ENCODE results near the gene CYB5D1.

Gene CYB5D1

DNA sequence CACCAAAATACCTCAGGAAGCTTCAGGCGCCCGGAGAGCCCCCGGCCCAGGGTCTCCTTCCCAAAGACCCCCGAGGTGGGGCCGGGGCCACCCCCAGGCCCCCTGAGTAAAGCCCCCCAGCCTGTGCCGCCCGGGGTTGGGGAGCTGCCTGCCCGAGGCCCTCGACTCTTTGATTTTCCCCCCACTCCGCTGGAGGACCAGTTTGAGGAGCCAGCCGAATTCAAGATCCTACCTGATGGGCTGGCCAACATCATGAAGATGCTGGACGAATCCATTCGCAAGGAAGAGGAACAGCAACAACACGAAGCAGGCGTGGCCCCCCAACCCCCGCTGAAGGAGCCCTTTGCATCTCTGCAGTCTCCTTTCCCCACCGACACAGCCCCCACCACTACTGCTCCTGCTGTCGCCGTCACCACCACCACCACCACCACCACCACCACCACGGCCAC, 9.6 kb upstream of the CYB5D1 start:
- H3K4me1 Mint-ChIP-seq, result peaks cover 29% of the 10 kb centered on the region
- H3K4me3 Mint-ChIP-seq, result peak overlapping the region; percentile 78
- no peak overlapping the region for H3K27ac Mint-ChIP-seq
- peaks cover 18% of the 10 kb centered on the region for H3K36me3 Mint-ChIP-seq
- no peaks in the 10 kb centered on the region for H3K9me3 Mint-ChIP-seq
- H3K27me3 Mint-ChIP-seq, result no peaks in the 10 kb centered on the region

DNA sequence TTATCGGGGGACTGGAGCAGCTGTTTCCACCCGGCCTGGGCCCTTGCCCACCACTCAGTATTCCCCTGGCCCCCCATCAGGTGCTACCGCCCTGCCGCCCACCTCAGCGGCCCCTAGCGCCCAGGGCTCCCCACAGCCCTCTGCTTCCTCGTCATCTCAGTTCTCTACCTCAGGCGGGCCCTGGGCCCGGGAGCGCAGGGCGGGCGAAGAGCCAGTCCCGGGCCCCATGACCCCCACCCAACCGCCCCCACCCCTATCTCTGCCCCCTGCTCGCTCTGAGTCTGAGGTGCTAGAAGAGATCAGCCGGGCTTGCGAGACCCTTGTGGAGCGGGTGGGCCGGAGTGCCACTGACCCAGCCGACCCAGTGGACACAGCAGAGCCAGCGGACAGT, 9.1 kb upstream of the CYB5D1 start:
- H3K36me3 Mint-ChIP-seq, result peaks cover 19% of the 10 kb centered on the region
- H3K4me3 Mint-ChIP-seq, result peak overlapping the region; percentile 82
- no peak overlapping the region for H3K27ac Mint-ChIP-seq
- H3K27me3 Mint-ChIP-seq, result no peaks in the 10 kb centered on the region
- peaks cover 30% of the 10 kb centered on the region for H3K4me1 Mint-ChIP-seq
- no peaks in the 10 kb centered on the region for H3K9me3 Mint-ChIP-seq

DNA sequence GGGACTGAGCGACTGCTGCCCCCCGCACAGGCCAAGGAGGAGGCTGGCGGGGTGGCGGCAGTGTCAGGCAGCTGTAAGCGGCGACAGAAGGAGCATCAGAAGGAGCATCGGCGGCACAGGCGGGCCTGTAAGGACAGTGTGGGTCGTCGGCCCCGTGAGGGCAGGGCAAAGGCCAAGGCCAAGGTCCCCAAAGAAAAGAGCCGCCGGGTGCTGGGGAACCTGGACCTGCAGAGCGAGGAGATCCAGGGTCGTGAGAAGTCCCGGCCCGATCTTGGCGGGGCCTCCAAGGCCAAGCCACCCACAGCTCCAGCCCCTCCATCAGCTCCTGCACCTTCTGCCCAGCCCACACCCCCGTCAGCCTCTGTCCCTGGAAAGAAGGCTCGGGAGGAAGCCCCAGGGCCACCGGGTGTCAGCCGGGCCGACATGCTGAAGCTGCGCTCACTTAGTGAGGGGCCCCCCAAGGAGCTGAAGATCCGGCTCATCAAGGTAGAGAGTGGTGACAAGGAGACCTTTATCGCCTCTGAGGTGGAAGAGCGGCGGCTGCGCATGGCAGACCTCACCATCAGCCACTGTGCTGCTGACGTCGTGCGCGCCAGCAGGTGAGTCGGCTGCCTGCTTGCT, 8.6 kb upstream of the CYB5D1 start:
- Mint-ChIP-seq H3K4me3 (peak overlapping the region; percentile 82), H3K27ac (peak overlapping the region; percentile 2), H3K4me1 (peaks cover 33% of the 10 kb centered on the region), H3K9me3 (no peaks in the 10 kb centered on the region), H3K36me3 (peaks cover 19% of the 10 kb centered on the region), H3K27me3 (no peaks in the 10 kb centered on the region)

DNA sequence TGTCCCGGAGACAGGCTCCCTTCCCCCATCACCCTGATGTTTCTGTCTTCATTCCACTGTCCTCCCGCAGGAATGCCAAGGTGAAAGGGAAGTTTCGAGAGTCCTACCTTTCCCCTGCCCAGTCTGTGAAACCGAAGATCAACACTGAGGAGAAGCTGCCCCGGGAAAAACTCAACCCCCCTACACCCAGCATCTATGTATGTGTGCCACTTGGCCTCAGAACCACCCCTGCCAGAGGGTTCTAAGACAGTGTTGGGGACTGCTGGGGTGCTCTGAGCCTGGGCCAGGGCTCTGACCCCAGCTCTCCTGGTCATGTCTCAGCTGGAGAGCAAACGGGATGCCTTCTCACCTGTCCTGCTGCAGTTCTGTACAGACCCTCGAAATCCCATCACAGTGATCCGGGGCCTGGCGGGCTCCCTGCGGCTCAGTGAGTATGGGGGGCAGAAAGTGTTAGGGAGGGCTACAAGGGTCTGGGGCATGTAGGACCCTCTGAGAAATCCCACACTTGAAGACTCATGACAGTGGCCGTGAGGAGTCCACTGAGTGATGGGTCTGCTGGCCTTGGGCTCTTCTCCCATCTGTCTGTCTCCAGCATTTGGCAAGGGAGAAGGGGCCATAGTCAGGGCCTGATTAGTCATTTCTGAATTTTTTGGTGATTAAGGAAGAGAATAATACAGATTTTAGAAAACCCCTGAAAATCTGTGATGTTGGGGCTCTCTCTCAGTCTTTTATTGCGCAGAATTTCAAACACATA, 7.9 kb upstream of the CYB5D1 start:
- Mint-ChIP-seq H3K36me3 (peaks cover 19% of the 10 kb centered on the region), H3K27ac (peak overlapping the region; percentile 62), H3K4me1 (peaks cover 33% of the 10 kb centered on the region)

DNA sequence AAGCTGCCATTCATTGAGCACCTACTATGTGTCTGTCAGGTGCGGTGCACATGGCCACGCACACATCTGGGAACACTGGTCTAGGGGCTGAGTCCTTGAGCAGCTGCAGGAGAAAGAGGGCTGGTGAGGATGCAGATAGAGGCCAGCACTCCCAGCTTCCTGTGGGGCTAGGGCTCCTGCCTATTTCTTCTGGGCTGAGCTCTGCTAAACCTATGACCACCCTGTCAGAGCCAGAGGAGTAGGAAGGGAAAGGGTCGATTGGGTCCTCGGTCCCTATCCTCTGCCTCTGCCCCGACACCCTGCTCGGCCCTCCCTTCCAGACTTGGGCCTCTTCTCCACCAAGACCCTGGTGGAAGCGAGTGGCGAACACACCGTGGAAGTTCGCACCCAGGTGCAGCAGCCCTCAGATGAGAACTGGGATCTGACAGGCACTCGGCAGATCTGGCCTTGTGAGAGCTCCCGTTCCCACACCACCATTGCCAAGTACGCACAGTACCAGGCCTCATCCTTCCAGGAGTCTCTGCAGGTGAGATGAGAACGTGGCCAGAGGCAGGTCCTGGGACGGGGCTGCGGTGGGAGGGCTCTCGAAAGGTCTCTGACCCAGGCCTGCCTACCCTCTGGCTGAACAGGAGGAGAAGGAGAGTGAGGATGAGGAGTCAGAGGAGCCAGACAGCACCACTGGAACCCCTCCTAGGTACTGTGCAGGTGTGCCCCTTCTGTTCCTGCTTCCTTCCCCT, 6.9 kb upstream of the CYB5D1 start:
- no peaks in the 10 kb centered on the region for H3K27me3 Mint-ChIP-seq
- peaks cover 20% of the 10 kb centered on the region for H3K36me3 Mint-ChIP-seq
- no peaks in the 10 kb centered on the region for H3K9me3 Mint-ChIP-seq
- H3K27ac Mint-ChIP-seq, result no peak overlapping the region
- peak overlapping the region; percentile 82 for H3K4me3 Mint-ChIP-seq
- peaks cover 33% of the 10 kb centered on the region for H3K4me1 Mint-ChIP-seq

More for the DNA sequence above, 7.9 kb upstream of the CYB5D1 start:
- H3K9me3 Mint-ChIP-seq, result no peaks in the 10 kb centered on the region
- H3K27me3 Mint-ChIP-seq, result no peaks in the 10 kb centered on the region
- peak overlapping the region; percentile 82 for H3K4me3 Mint-ChIP-seq

DNA sequence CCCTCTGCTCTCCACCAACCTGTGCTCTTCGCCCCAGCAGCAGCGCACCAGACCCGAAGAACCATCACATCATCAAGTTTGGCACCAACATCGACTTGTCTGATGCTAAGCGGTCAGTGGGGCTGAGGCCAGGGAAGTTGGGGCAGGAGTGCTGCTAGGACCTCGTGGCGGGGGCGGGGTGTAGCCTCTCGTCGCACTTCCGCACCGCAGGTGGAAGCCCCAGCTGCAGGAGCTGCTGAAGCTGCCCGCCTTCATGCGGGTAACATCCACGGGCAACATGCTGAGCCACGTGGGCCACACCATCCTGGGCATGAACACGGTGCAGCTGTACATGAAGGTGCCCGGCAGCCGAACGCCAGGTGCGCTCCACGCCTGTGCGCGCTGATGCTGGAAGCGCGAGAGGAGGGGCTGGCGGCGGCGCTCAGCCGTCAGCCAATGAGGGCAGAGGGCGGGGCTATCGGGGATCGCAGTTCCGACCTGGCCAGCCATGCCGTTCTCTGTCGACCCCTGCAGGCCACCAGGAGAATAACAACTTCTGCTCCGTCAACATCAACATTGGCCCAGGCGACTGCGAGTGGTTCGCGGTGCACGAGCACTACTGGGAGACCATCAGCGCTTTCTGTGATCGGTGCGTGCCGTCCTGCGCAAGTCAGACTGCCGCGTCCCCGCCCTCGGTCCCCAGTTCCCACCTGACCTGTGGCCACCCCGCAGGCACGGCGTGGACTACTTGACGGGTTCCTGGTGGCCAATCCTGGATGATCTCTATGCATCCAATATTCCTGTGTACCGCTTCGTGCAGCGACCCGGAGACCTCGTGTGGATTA, 6.2 kb upstream of the CYB5D1 start:
- H3K9me3 Mint-ChIP-seq, result no peaks in the 10 kb centered on the region
- peaks cover 18% of the 10 kb centered on the region for H3K36me3 Mint-ChIP-seq
- no peaks in the 10 kb centered on the region for H3K27me3 Mint-ChIP-seq
- H3K4me3 Mint-ChIP-seq, result peak overlapping the region; percentile 82
- peaks cover 29% of the 10 kb centered on the region for H3K4me1 Mint-ChIP-seq
- H3K27ac Mint-ChIP-seq, result peak overlapping the region; percentile 82

DNA sequence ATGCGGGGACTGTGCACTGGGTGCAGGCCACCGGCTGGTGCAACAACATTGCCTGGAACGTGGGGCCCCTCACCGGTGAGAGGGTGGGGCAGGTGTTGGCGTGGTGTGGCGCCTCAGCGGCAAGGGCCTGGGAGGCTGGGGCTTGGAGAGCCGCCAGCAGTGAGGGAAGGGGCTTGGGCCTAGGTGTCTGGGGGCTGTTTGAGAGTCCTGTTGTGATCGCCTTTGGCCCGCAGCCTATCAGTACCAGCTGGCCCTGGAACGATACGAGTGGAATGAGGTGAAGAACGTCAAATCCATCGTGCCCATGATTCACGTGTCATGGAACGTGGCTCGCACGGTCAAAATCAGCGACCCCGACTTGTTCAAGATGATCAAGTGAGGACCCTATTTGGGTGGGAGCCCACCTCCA, 5.5 kb upstream of the CYB5D1 start:
- peaks cover 16% of the 10 kb centered on the region for H3K36me3 Mint-ChIP-seq
- peak overlapping the region; percentile 82 for H3K4me3 Mint-ChIP-seq
- H3K9me3 Mint-ChIP-seq, result no peaks in the 10 kb centered on the region
- peak overlapping the region; percentile 82 for H3K27ac Mint-ChIP-seq
- H3K4me1 Mint-ChIP-seq, result peaks cover 29% of the 10 kb centered on the region
- no peaks in the 10 kb centered on the region for H3K27me3 Mint-ChIP-seq

DNA sequence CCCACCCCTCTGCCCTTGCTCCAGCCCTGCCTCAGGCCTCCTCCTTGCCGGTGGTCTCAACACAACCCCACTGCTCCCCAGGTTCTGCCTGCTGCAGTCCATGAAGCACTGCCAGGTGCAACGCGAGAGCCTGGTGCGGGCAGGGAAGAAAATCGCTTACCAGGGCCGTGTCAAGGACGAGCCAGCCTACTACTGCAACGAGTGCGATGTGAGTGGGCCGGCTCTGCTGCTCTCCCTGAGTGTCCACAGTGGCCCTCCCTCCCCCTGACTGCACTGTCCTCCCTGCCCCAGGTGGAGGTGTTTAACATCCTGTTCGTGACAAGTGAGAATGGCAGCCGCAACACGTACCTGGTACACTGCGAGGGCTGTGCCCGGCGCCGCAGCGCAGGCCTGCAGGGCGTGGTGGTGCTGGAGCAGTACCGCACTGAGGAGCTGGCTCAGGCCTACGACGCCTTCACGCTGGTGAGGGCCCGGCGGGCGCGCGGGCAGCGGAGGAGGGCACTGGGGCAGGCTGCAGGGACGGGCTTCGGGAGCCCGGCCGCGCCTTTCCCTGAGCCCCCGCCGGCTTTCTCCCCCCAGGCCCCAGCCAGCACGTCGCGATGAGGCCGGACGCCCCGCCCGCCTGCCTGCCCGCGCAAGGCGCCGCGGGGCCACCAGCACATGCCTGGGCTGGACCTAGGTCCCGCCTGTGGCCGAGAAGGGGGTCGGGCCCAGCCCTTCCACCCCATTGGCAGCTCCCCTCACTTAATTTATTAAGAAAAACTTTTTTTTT, 4.7 kb upstream of the CYB5D1 start:
- Mint-ChIP-seq H3K27ac (no peak overlapping the region), H3K36me3 (peaks cover 16% of the 10 kb centered on the region), H3K4me3 (no peak overlapping the region), H3K9me3 (no peaks in the 10 kb centered on the region), H3K27me3 (no peaks in the 10 kb centered on the region), H3K4me1 (peaks cover 29% of the 10 kb centered on the region)

DNA sequence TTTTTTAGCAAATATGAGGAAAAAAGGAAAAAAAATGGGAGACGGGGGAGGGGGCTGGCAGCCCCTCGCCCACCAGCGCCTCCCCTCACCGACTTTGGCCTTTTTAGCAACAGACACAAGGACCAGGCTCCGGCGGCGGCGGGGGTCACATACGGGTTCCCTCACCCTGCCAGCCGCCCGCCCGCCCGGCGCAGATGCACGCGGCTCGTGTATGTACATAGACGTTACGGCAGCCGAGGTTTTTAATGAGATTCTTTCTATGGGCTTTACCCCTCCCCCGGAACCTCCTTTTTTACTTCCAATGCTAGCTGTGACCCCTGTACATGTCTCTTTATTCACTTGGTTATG, 4.1 kb upstream of the CYB5D1 start:
- peaks cover 29% of the 10 kb centered on the region for H3K4me1 Mint-ChIP-seq
- H3K36me3 Mint-ChIP-seq, result peaks cover 18% of the 10 kb centered on the region
- H3K27ac Mint-ChIP-seq, result no peak overlapping the region
- H3K4me3 Mint-ChIP-seq, result peak overlapping the region; percentile 64
- no peaks in the 10 kb centered on the region for H3K9me3 Mint-ChIP-seq
- H3K27me3 Mint-ChIP-seq, result no peaks in the 10 kb centered on the region

DNA sequence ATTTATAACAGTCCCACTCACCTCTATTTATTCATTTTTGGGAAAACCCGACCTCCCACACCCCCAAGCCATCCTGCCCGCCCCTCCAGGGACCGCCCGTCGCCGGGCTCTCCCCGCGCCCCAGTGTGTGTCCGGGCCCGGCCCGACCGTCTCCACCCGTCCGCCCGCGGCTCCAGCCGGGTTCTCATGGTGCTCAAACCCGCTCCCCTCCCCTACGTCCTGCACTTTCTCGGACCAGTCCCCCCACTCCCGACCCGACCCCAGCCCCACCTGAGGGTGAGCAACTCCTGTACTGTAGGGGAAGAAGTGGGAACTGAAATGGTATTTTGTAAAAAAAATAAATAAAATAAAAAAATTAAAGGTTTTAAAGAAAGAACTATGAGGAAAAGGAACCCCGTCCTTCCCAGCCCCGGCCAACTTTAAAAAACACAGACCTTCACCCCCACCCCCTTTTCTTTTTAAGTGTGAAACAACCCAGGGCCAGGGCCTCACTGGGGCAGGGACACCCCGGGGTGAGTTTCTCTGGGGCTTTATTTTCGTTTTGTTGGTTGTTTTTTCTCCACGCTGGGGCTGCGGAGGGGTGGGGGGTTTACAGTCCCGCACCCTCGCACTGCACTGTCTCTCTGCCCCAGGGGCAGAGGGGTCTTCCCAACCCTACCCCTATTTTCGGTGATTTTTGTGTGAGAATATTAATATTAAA, 3.6 kb upstream of the CYB5D1 start:
- peaks cover 18% of the 10 kb centered on the region for H3K36me3 Mint-ChIP-seq
- H3K4me3 Mint-ChIP-seq, result peak overlapping the region; percentile 64
- H3K9me3 Mint-ChIP-seq, result no peaks in the 10 kb centered on the region

DNA sequence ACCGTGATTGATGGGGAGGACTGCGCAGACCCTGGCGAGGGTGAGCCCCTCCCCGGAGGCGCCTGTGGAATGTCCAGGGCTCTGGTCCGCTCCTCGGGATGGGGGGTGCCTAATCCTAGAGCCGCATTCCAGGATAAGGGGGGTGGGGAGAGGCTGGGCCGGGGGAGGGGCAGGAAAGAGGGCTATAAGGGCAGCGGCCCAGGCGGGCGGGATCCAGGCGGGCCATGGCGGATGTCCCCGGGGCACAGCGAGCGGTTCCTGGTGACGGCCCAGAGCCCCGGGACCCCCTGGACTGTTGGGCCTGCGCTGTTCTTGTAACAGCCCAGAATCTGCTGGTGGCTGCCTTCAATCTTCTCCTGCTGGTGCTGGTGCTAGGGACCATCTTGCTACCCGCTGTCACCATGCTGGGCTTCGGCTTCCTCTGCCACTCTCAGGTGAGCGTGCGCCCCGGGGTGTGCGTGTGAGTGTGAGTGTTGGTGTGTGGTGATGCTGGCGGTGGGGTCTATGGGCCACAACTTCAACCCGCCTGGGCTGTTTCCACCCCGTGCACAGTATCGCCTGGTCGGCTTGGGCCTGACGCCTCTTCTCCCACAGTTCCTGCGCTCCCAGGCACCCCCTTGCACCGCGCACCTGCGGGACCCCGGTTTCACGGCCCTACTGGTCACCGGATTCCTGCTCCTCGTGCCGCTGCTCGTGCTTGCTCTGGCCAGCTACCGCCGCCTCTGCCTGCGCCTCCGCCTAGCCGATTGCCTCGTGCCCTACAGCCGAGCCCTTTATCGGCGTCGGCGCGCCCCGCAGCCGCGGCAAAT, 2.7 kb upstream of the CYB5D1 start, which contains the start of gene TMEM88:
Gene TMEM88 (plus strand): TSS at position 216 of the 809 bp plus-strand sequence. CDS start 9 bp downstream, at position 225.
- Mint-ChIP-seq H3K36me3 (peaks cover 18% of the 10 kb centered on the region), H3K4me3 (peak within 1 kb of the TSS; percentile 64), H3K4me1 (peaks cover 24% of the 10 kb centered on the region), H3K9me3 (no peaks in the 10 kb centered on the region), H3K27ac (no peak within 1 kb of the TSS), H3K27me3 (no peaks in the 10 kb centered on the region)

More for the DNA sequence above, 3.6 kb upstream of the CYB5D1 start:
- Mint-ChIP-seq H3K27ac (no peak overlapping the region), H3K4me1 (peaks cover 29% of the 10 kb centered on the region), H3K27me3 (no peaks in the 10 kb centered on the region)

DNA sequence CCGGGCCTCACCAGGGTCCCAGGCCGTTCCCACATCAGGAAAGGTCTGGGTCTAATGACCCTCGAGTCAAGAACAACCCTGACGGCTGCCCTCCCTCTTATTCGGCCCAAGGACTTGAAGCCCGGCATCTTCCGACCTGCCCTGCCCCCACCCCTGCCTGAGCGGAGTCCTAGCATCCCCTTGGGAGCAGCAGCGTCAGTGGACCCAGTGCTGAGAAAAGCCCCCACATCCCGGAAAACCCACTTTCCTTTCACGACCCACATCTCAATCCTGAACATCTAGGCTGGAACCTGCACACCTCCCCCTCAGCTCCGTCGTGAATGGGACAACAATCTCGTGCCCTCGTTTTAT, 2.2 kb upstream of the CYB5D1 start:
- Mint-ChIP-seq H3K4me3 (no peak overlapping the region), H3K27ac (no peak overlapping the region), H3K4me1 (peaks cover 18% of the 10 kb centered on the region), H3K27me3 (no peaks in the 10 kb centered on the region), H3K36me3 (peaks cover 17% of the 10 kb centered on the region), H3K9me3 (no peaks in the 10 kb centered on the region)

DNA sequence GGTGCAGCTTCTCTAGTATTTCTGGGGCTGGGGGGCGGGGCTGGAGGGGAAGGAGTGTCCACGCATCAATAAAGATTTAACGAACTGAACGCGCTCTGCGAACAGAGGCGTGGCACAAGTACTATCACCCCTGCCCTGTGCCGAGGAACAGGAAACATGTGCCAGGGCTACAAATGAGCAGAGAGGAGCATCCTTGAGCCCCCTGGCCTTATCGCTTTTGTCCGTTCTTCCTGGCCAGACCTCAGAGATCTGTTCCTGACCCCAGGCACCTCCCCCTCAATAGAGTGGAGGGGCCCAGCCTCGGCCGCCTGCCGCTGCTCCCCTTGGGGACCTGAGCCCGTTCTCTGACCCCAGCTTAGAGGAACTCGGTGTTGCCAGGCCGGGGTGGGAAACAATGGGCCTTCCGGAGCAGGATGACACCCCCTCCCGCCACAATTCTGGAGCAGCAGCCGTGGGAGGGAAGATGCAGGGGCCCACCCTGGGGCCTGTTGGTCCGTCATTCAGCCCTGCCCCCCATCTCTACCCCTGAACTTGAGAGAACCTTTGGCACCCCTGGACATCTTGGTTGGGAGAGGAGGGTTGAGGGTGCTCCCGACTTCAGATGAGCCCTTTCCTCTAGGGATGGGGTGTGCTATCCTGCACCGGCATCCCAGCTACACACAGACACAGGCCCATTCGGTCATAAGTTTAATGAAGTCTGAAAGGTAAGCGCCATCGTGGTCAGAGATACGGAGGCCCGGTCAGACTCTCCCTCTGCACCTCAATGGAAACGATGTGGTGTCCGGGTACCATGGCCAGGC, 1.6 kb upstream of the CYB5D1 start:
- H3K36me3 Mint-ChIP-seq, result peaks cover 14% of the 10 kb centered on the region
- no peak overlapping the region for H3K27ac Mint-ChIP-seq
- H3K4me1 Mint-ChIP-seq, result peaks cover 12% of the 10 kb centered on the region
- no peak overlapping the region for H3K4me3 Mint-ChIP-seq
- no peaks in the 10 kb centered on the region for H3K27me3 Mint-ChIP-seq
- no peaks in the 10 kb centered on the region for H3K9me3 Mint-ChIP-seq
